H1 (cell line): ENCODE measurements around the gene CACNA1G. TPM values are rescaled to one million over a fixed set of nuclear protein-coding genes. Genes with fewer than 3 reads are reported as not detected.
A peak's percentile ranks its signal among the peaks of the same experiment; 100 is the strongest.

Source experiments
- CTCF ChIA-PET: fragments of 300-600 bp; sonication (Branson Sonifier 250); formaldehyde crosslinking; loops from one replicate; lab custom pipeline; 2021; ENCODE audit not compliant: partially characterized antibody; lab: Charles Lee
- POLR2A ChIA-PET: fragments of 300-600 bp; sonication (Branson Sonifier 250); formaldehyde crosslinking; loops from one replicate; lab custom pipeline; 2021; ENCODE audit warnings: inconsistent platforms; ENCODE audit not compliant: partially characterized antibody; lab: Charles Lee
- DNase-seq, 2 experiments: peaks; one replicate each; pipeline versions ENCODE4 v3.0.0 to v3.0.0-alpha.2; 2010 to 2022; ENCODE audit warnings: low spot score in 2 of 2, low read depth in 1 of 2, mixed read lengths in 1 of 2
- FAIRE-seq: peaks from 2 replicates; lab custom pipeline; 2011; peaks lifted over from hg19 to GRCh38; lab: Jason Lieb, UNC
- H2AFZ ChIP-seq: 2 replicates; pipeline ENCODE4 v1.8.1; 2012; ENCODE audit warnings: low read length, inconsistent platforms
- H2AK5ac ChIP-seq: 2 replicates; pipeline ENCODE4 v1.6.1; 2013; ENCODE audit warnings: low read depth, low read length
- H2BK120ac ChIP-seq: replicated peaks from 2 replicates; pipeline ENCODE3; 2013; ENCODE audit warnings: low read depth, low read length, inconsistent platforms
- H2BK12ac ChIP-seq: 2 replicates; pipeline ENCODE4 v1.6.1; 2013; ENCODE audit warnings: low read depth, low read length
- H2BK15ac ChIP-seq: 2 replicates; pipeline ENCODE4 v1.6.1; 2013; ENCODE audit warnings: low read length
- H2BK20ac ChIP-seq: 2 replicates; pipeline ENCODE4 v1.6.1; 2013; ENCODE audit warnings: low read length
- H2BK5ac ChIP-seq: 2 replicates; pipeline ENCODE4 v1.6.1; 2013; ENCODE audit warnings: low read depth, low read length
- H3K14ac ChIP-seq: 2 replicates; pipeline ENCODE4 v1.6.1; 2013; ENCODE audit warnings: inconsistent platforms; ENCODE audit not compliant: insufficient read length
- H3K18ac ChIP-seq: 2 replicates; pipeline ENCODE4 v1.6.1; 2013; ENCODE audit warnings: low read length; ENCODE audit errors: extremely low read depth
- H3K23ac ChIP-seq: 2 replicates; pipeline ENCODE4 v1.6.1; 2013; ENCODE audit warnings: inconsistent platforms; ENCODE audit not compliant: insufficient read length
- H3K23me2 ChIP-seq: 2 replicates; pipeline ENCODE4 v1.6.1; 2013; ENCODE audit warnings: low read depth, low read length
- H3K27ac ChIP-seq: 2 replicates; pipeline ENCODE4 v1.6.1; 2011; ENCODE audit warnings: low read depth, low read length, inconsistent platforms
- H3K27me3 ChIP-seq, 4 experiments: replicated peaks in 1 of 4; 1 replicate in 1 of 4; 2 replicates in 3 of 4; pipeline versions ENCODE4 v1.6.1 to v1.8.1; 2011 to 2013; ENCODE audit warnings: low read length in 3 of 4, mild to moderate bottlenecking in 3 of 4, inconsistent platforms in 2 of 4, mixed read lengths in 2 of 4, moderate library complexity in 1 of 4; ENCODE audit not compliant: control insufficient read depth in 3 of 4, insufficient read depth in 3 of 4; ENCODE audit errors: extremely low read depth in 1 of 4
- H3K36me3 ChIP-seq, 4 experiments: 2 replicates each; pipeline versions ENCODE4 v1.6.1 to v1.8.1; 2011 to 2013; ENCODE audit warnings: mild to moderate bottlenecking in 4 of 4, low read length in 3 of 4, moderate library complexity in 2 of 4, control low read depth in 1 of 4, inconsistent platforms in 1 of 4; ENCODE audit not compliant: insufficient read depth in 4 of 4, control insufficient read depth in 2 of 4
- H3K4ac ChIP-seq: replicated peaks from 2 replicates; pipeline ENCODE3; 2013; ENCODE audit warnings: low read length, low read depth, mixed read lengths, inconsistent platforms; ENCODE audit not compliant: insufficient read length
- H3K4me1 ChIP-seq, 4 experiments: replicated peaks in 1 of 4; 1 replicate in 1 of 4; 2 replicates in 3 of 4; pipeline versions ENCODE4 v1.6.1 to v1.8.1; 2011 to 2013; ENCODE audit warnings: low read length in 3 of 4, inconsistent platforms in 2 of 4, mixed read lengths in 1 of 4; ENCODE audit not compliant: insufficient read depth in 4 of 4, control insufficient read depth in 3 of 4
- H3K4me2 ChIP-seq, 2 experiments: 2 replicates each; pipeline versions ENCODE4 v1.6.1 to v1.8.1; 2011 to 2013; ENCODE audit warnings: low read depth in 2 of 2, low read length in 2 of 2, control low read depth in 1 of 2, inconsistent platforms in 1 of 2, mild to moderate bottlenecking in 1 of 2; ENCODE audit not compliant: insufficient read depth in 1 of 2
- H3K4me3 ChIP-seq, 4 experiments: fragments of 200-600, 300-600 bp in 1 of 4; sonication (generic), shearing (Covaris generic), sonication (Bioruptor Twin) in 1 of 4; 2 replicates each; pipeline versions ENCODE4 v1.5.1 to v1.8.1; 2011 to 2016; ENCODE audit warnings: low read length in 4 of 4, low read depth in 3 of 4, control low read depth in 2 of 4, inconsistent platforms in 2 of 4, mild to moderate bottlenecking in 2 of 4, mixed read lengths in 1 of 4, moderate library complexity in 1 of 4; ENCODE audit not compliant: insufficient read depth in 2 of 4; ENCODE audit errors: extremely low read depth in 1 of 4
- H3K56ac ChIP-seq: replicated peaks from 2 replicates; pipeline ENCODE3; 2013; ENCODE audit warnings: low read depth, mild to moderate bottlenecking, mixed read lengths, low read length, inconsistent platforms; ENCODE audit not compliant: insufficient read length
- H3K79me1 ChIP-seq: 2 replicates; pipeline ENCODE4 v1.6.1; 2013; ENCODE audit warnings: low read depth, low read length, control low read depth
- H3K79me2 ChIP-seq, 2 experiments: 2 replicates each; pipeline versions ENCODE4 v1.6.1 to v1.8.1; 2012 to 2013; ENCODE audit warnings: low read length in 2 of 2, mild to moderate bottlenecking in 2 of 2, inconsistent platforms in 1 of 2; ENCODE audit not compliant: insufficient read depth in 2 of 2, control insufficient read depth in 1 of 2
- H3K9ac ChIP-seq, 4 experiments: replicated peaks in 1 of 4; 1 replicate in 1 of 4; 2 replicates in 3 of 4; pipeline versions ENCODE4 v1.6.1 to v1.8.1; 2011 to 2013; ENCODE audit warnings: low read depth in 3 of 4, low read length in 3 of 4, control low read depth in 2 of 4, mild to moderate bottlenecking in 2 of 4, moderate library complexity in 2 of 4, inconsistent platforms in 1 of 4; ENCODE audit errors: extremely low read depth in 1 of 4
- H3K9me3 ChIP-seq, 2 experiments: 2 replicates each; pipeline versions ENCODE4 v1.6.1 to v1.8.1; 2012 to 2013; ENCODE audit warnings: mild to moderate bottlenecking in 2 of 2, moderate library complexity in 2 of 2, control low read depth in 1 of 2, inconsistent platforms in 1 of 2, low read depth in 1 of 2, low read length in 1 of 2, mixed read lengths in 1 of 2; ENCODE audit not compliant: insufficient read depth in 2 of 2
- H4K20me1 ChIP-seq, 2 experiments: replicated peaks in 1 of 2; 2 replicates each; pipeline versions ENCODE3 to v1.8.1; 2011 to 2013; ENCODE audit warnings: inconsistent platforms in 2 of 2, low read length in 2 of 2, mild to moderate bottlenecking in 1 of 2; ENCODE audit not compliant: insufficient read depth in 2 of 2, control insufficient read depth in 1 of 2
- H4K5ac ChIP-seq: 2 replicates; pipeline ENCODE4 v1.6.1; 2013; ENCODE audit warnings: low read length, low read depth, mixed read lengths, inconsistent platforms; ENCODE audit not compliant: insufficient read length
- H4K8ac ChIP-seq: 2 replicates; pipeline ENCODE4 v1.8.0; 2013; ENCODE audit warnings: mild to moderate bottlenecking, moderate library complexity, low read length, inconsistent platforms; ENCODE audit not compliant: insufficient read depth; ENCODE audit errors: extremely low read depth
- H4K91ac ChIP-seq: replicated peaks from 2 replicates; pipeline ENCODE3; 2013; ENCODE audit warnings: low read length, mixed read lengths, inconsistent platforms; ENCODE audit not compliant: insufficient read length
- BRCA1 ChIP-seq: IDR thresholded peaks from 2 replicates; pipeline ENCODE4 v1.6.1; 2012; ENCODE audit warnings: low read depth, low read length, improper control_type of control experiment
- HDAC2 ChIP-seq, 2 experiments: fragments of 300-600 bp in 1 of 2; sonication (generic) in 1 of 2; IDR thresholded peaks; 2 replicates each; pipeline ENCODE4 v1.6.1; 2011 to 2012; ENCODE audit warnings: low read depth in 2 of 2, low read length in 2 of 2, mild to moderate bottlenecking in 2 of 2, moderate library complexity in 2 of 2, borderline replicate concordance in 1 of 2, inconsistent platforms in 1 of 2
- RFX5 ChIP-seq: IDR thresholded peaks from 2 replicates; pipeline ENCODE4 v1.6.1; 2011; ENCODE audit warnings: low read depth, low read length, improper control_type of control experiment, borderline replicate concordance
- RXRA ChIP-seq: IDR thresholded peaks from 2 replicates; pipeline ENCODE4 v1.6.1; 2011; ENCODE audit warnings: low read depth, mild to moderate bottlenecking, low read length, moderate library complexity; ENCODE audit not compliant: insufficient read depth
- WGBS, 2 experiments: shearing (Covaris generic) in 1 of 2; methylation state at CpG; one replicate each; pipeline versions ENCODE4 v1.1.6 to v1.1.7; 2013 to 2015; ENCODE audit warnings: low lambda C conversion rate in 2 of 2, mixed read lengths in 2 of 2, inconsistent platforms in 1 of 2, low coverage in 1 of 2, missing lambda C conversion rate in 1 of 2; ENCODE audit not compliant: insufficient replicate concordance in 2 of 2, insufficient coverage in 1 of 2, insufficient read length in 1 of 2; ENCODE audit errors: extremely low coverage in 1 of 2, missing lambda C conversion rate in 1 of 2; 5-methylcytosine and 5-hydroxymethylcytosine counted together
- polyA plus RNA-seq, 7 experiments: library from polyadenylated mRNA; depleted of rRNA in 3 of 7; stranded (reverse) in 5 of 7; unstranded in 2 of 7; fragments of >200 nt in 5 of 7; fragments of 200-250 nt in 2 of 7; gene quantifications; 1 replicate in 5 of 7; 2 replicates in 1 of 7; 4 replicates in 1 of 7; pipeline versions ENCODE4 v1.2.1 to v1.2.3, GENCODE V29; 2011 to 2013; ENCODE audit warnings: missing spikeins in 2 of 7, mixed read lengths in 2 of 7
- total RNA-seq: library from RNA; stranded (reverse); fragmentation: NEBNext Ultra II Directional; extraction: Animal tissue kit (Norgen Biotek cat#: 25700); gene quantifications from 2 replicates; pipeline ENCODE4 v1.2.1, GENCODE V29; 2021

The CACNA1G gene
- total and polyA plus RNA-seq, 2 of the 8 experiments (the other 6 are each of a cell fraction or from before 2014, with no cell fraction given), result 2.9 to 4.9 TPM

DNA sequence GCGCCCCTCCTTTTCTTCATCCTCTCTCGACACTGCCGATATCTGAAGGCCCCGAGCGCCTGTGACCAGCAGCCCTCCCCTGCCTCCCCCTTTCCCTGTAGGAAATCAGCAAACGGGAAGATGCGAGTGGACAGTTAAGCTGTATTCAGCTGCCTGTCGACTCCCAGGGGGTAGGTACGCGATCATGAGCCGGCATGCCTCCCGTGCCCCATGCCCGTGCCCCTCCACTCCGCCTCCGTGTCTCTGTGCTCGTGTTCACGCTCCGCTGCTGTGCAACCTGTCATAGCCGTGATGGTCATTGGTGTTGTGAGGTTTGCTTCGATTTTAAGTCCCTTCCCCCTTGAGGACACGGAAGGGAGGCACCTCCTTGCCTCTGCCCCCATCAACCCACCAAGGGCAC, 34.4 kb downstream of the CACNA1G start:
- H3K4ac ChIP-seq, result no peak overlapping the region
- H3K23me2 ChIP-seq, result no peaks in the 10 kb centered on the region
- TF ChIP-seq BRCA1 (no peak), RFX5 (no peak), HDAC2 (IDR thresholded peaks at IDR 0.05; ENCODE audit: borderline replicate concordance in 1 of 2, low read depth in 2 of 2, low read length in 2 of 2) (no peak), RXRA (no peak)
- H2BK12ac ChIP-seq, result no peak overlapping the region; the same call in 1 of the 2 replicates
- H4K20me1 ChIP-seq, result peaks cover 2 to 3% of the 10 kb centered on the region in 2 experiments
- H3K4me2 ChIP-seq, result no peak overlapping the region
- no peak overlapping the region for H3K14ac ChIP-seq
- H3K79me1 ChIP-seq, result no peaks in the 10 kb centered on the region
- FAIRE-seq (no peak), DNase-seq (no peak)
- no peak overlapping the region for H3K23ac ChIP-seq
- no peak overlapping the region for H2BK120ac ChIP-seq
- H3K27ac ChIP-seq, result no peak overlapping the region
- no peak overlapping the region for H4K5ac ChIP-seq
- WGBS, 2 experiments, result 93% methylated on average over 21 of the region's 21 CpGs; no CpG with 5 or more reads in 1 of the 2 experiments
- no peaks in the 10 kb centered on the region for H3K9me3 ChIP-seq
- H3K79me2 ChIP-seq, result no peaks in the 10 kb centered on the region
- no peaks in the 10 kb centered on the region; a peak in 1 of 7 replicates for H3K27me3 ChIP-seq
- no peak overlapping the region for H3K18ac ChIP-seq
- no peak overlapping the region for H3K4me3 ChIP-seq
- H2BK20ac ChIP-seq, result no peak overlapping the region
- H2AK5ac ChIP-seq, result no peak overlapping the region
- no peak overlapping the region for H4K8ac ChIP-seq
- H3K36me3 ChIP-seq, result no peaks in the 10 kb centered on the region
- H2AFZ ChIP-seq, result no peak overlapping the region
- H3K56ac ChIP-seq, result no peak overlapping the region
- ChIA-PET CTCF (interaction anchor here (1.2 to 6.4 kb wide), 7 partner anchors 10 to 50 kb away, joined by 3 to 49 read pairs (median 6); no protein-coding TSS in a partner anchor), POLR2A (no interaction called here)
- no peak overlapping the region for H4K91ac ChIP-seq
- peak overlapping the region; percentile 76; the same call in 1 of the 2 replicates for H2BK15ac ChIP-seq
- no peak overlapping the region for H3K9ac ChIP-seq
- no peak overlapping the region for H2BK5ac ChIP-seq
- H3K4me1 ChIP-seq, result peaks cover 0 to 12% (median 7%) of the 10 kb centered on the region in 4 experiments; a peak in 6 of 7 replicates
